Erythroblast (primary cell): ENCODE measurements around the gene SLC5A11.

Experiments
- GATA1 ChIP-seq: IDR thresholded peaks from 2 replicates; pipeline ENCODE4 v1.6.1; 2011; ENCODE audit warnings: low read depth, mild to moderate bottlenecking, control low read depth, low read length, moderate library complexity
- POLR2A ChIP-seq: IDR thresholded peaks from 2 replicates; pipeline ENCODE4 v1.6.1; 2011; ENCODE audit warnings: mild to moderate bottlenecking, low read length

GRCh38 chr16:24822542-24822941 lies 23.2 kb upstream of the SLC5A11 start:
- TF ChIP-seq POLR2A = no peak
- no peak for TF ChIP-seq GATA1
